Hypothalamus (tissue), 51 donors: Measurements from ENCODE around the gene CAMSAP3.
"Not testable (repeated sequence)": the region's sequence is repeated elsewhere in the genome, so short reads cannot be mapped to it uniquely, and the experiment has no call there.

Source experiments
- DNase-seq, 51 donors: peaks; one replicate each; lab custom pipeline; 2025; lab: John Stamatoyannopoulos, UW

The CAMSAP3 gene

GRCh38 chr19:7643629-7644549 lies 48.2 kb downstream of the CAMSAP3 start:
- DNase-seq, result not testable (repeated sequence)

GRCh38 chr19:7644550-7644877 lies 48.9 kb downstream of the CAMSAP3 start:
- no peak for DNase-seq

GRCh38 chr19:7645163-7645562 lies 49.5 kb downstream of the CAMSAP3 start:
- DNase-seq, result no peak

GRCh38 chr19:7645656-7646425 lies 50.2 kb downstream of the CAMSAP3 start:
- DNase-seq, result no peak

- no peak for DNase-seq
Observed at GRCh38 chr19:7646426-7646700, 50.7 kb downstream of the CAMSAP3 start.

- DNase-seq, result no peak
Observed at GRCh38 chr19:7647156-7647555, 51.5 kb downstream of the CAMSAP3 start.

- no peak for DNase-seq
Observed at GRCh38 chr19:7648265-7649014, 52.8 kb downstream of the CAMSAP3 start.

GRCh38 chr19:7650148-7650547 lies 54.5 kb downstream of the CAMSAP3 start:
- DNase-seq, result no peak

- peak in 47 of 51 donors; percentile 18 to 82 (median 53) for DNase-seq
Observed at GRCh38 chr19:7652061-7652641, 56.5 kb downstream of the CAMSAP3 start.

GRCh38 chr19:7654401-7654800 lies 58.7 kb downstream of the CAMSAP3 start:
- DNase-seq, result no peak

GRCh38 chr19:7655581-7655980 lies 59.9 kb downstream of the CAMSAP3 start:
- DNase-seq, result no peak

GRCh38 chr19:7657131-7657751 lies 61.6 kb downstream of the CAMSAP3 start:
- no peak for DNase-seq

- DNase-seq, result peak in 25 of 51 donors; percentile 1 to 58 (median 17)
Observed at GRCh38 chr19:7658219-7658686, 62.6 kb downstream of the CAMSAP3 start.

- DNase-seq, result no peak
Observed at GRCh38 chr19:7661744-7662538, 66.3 kb downstream of the CAMSAP3 start.

GRCh38 chr19:7662657-7663056 lies 67.0 kb downstream of the CAMSAP3 start:
- no peak for DNase-seq

GRCh38 chr19:7663706-7664105 lies 68.0 kb downstream of the CAMSAP3 start:
- no peak for DNase-seq

- no peak for DNase-seq
Observed at GRCh38 chr19:7665076-7665475, 69.4 kb downstream of the CAMSAP3 start.
